Mammary epithelial cell (primary cell): ENCODE measurements around the gene CTDSPL.

Experiments used
- CTCF ChIP-seq, 2 donors: IDR thresholded peaks in 1 of 2; conservative IDR thresholded peaks in 1 of 2; 2 replicates each; pipeline ENCODE4 v1.5.1; 2011 to 2012; ENCODE audit warnings: inconsistent platforms in 2 of 2, low read length in 2 of 2, mild to moderate bottlenecking in 2 of 2, control low read depth in 1 of 2, low read depth in 1 of 2; ENCODE audit not compliant: insufficient read depth in 1 of 2; ENCODE audit errors: extremely low read depth in 1 of 2
- EZH2 ChIP-seq: IDR thresholded peaks from 2 replicates; pipeline ENCODE4 v1.6.1; 2012; ENCODE audit warnings: low read length, inconsistent platforms, borderline replicate concordance

- TF ChIP-seq CTCF (conservative IDR thresholded peaks at IDR 0.05 in 1 of 2, IDR thresholded peaks at IDR 0.05 in 1 of 2; ENCODE audit: extremely low read depth in 1 of 2, insufficient read depth in 1 of 2, low read depth in 1 of 2, low read length in 2 of 2) (no peak), EZH2 (no peak)
Observed at GRCh38 chr3:37980462-37981347, 119.0 kb downstream of the CTDSPL start.
